Amniotic epithelial cell (primary cell): ENCODE measurements around the gene DISC1.
"Not testable (repeated sequence)": the region's sequence is repeated elsewhere in the genome, so short reads cannot be mapped to it uniquely, and the experiment has no call there.

Source experiments
- DNase-seq: peaks from one replicate; pipeline ENCODE4 v3.0.0-alpha.2; 2010; ENCODE audit warnings: low read depth

The DISC1 gene

GRCh38 chr1:231931846-231932454 lies 305.4 kb downstream of the DISC1 start:
- DNase-seq = no peak

GRCh38 chr1:231933711-231934626 lies 307.4 kb downstream of the DISC1 start:
- peak; percentile 34 for DNase-seq

DNA sequence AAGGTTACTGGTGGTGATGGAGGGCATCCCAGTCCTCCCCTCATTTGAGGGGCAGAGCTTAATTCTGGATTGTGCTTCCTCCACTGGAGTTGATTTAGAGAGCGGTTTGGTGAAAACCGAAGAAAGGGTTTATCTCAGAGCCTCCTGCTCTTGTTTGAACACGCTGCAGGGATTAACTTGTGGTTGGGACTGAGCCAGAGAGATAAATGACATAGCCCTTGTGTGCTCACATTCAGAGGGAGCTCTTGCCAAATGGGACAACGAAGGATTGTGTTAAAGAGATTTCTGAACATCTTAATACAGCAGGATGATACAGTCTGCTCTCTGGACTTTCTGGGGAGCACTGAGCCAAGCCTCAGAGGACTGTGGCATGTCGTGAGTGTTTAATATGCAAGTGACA lies 308.2 kb downstream of the DISC1 start:
- DNase-seq = peak; percentile 94

- no peak for DNase-seq
Measured at GRCh38 chr1:231935856-231936255, 309.3 kb downstream of the DISC1 start.

- peak; percentile 68 for DNase-seq
Measured at GRCh38 chr1:231936983-231937775, 310.6 kb downstream of the DISC1 start.

GRCh38 chr1:231938211-231938610 lies 311.6 kb downstream of the DISC1 start:
- no peak for DNase-seq

DNA sequence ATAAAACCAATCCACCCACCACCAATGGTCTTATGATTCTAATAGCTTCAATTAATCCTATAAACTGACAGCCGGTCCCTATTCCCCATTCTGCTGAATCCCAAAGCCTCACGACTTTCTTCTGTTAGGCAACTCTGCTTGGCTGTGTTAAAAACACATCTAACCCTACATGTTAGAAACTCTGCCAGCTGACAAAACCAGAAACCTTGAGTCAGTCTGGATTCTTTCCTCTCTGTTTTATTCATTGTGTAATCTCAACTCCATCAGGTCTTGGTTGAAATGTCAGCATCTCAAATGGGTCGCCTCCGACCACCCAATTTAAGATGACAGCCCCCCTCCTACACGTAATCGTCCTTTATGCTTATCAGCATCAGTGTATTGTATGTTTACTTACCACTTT lies 312.1 kb downstream of the DISC1 start:
- peak; percentile 84 for DNase-seq

DNA sequence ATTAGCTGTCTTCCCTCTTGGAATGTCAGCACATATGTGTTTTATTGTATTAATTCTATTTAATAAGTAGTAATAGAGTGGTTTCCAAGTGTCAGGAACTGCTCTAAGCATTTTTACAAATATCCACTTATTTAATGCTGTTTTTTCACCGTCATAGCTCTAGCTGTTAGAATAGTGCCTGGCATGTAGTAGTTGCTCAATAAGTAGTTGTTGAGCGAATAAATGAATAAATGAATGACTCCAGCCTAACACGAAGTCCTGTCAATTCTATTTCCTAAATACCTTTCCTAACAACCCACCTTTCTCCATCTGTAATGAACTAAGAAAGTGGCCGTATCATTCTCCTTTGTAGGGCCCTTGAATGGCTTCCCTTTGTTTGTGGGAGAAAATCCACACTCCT lies 312.5 kb downstream of the DISC1 start:
- DNase-seq = no peak

- DNase-seq = no peak
Measured at GRCh38 chr1:231940116-231940515, 313.5 kb downstream of the DISC1 start.

DNA sequence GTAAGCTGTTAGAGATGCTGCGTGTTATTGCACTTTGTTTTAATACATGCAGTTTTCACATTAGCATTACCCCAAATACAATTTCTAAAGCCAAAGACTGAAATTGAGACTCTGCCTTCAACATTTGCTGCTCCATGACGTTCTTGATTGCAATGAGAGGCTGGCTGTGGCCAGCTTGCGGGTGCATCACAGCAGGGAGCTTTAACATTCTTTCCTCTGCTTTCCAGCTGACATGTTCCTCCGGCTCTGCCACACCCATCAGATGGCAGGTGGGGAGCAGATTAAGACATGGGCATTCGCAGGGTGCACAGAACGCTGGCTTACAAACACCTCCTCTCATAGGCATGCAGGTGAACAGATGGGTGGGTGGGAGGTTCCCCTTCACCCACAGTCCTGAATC lies 314.1 kb downstream of the DISC1 start:
- DNase-seq = no peak

- no peak for DNase-seq
Measured at GRCh38 chr1:231943084-231943483, 316.5 kb downstream of the DISC1 start.

DNA sequence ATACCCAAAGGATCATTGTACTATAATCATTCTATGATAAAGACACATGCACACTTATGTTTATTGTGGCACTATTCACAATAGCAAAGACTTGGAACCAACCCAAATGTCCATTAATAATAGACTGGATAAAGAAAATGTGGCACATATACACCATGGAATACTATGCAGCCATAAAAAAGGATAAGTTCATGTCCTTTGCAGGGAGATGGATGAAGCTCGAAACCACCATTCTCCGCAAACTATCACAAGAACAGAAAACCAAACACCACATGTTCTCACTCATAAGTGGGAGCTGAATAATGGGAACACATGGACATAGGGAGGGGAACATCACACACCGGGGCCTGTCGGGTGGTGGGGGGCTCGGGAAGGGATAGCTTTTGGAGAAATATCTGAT lies 321.5 kb downstream of the DISC1 start:
- not testable (repeated sequence) for DNase-seq

DNA sequence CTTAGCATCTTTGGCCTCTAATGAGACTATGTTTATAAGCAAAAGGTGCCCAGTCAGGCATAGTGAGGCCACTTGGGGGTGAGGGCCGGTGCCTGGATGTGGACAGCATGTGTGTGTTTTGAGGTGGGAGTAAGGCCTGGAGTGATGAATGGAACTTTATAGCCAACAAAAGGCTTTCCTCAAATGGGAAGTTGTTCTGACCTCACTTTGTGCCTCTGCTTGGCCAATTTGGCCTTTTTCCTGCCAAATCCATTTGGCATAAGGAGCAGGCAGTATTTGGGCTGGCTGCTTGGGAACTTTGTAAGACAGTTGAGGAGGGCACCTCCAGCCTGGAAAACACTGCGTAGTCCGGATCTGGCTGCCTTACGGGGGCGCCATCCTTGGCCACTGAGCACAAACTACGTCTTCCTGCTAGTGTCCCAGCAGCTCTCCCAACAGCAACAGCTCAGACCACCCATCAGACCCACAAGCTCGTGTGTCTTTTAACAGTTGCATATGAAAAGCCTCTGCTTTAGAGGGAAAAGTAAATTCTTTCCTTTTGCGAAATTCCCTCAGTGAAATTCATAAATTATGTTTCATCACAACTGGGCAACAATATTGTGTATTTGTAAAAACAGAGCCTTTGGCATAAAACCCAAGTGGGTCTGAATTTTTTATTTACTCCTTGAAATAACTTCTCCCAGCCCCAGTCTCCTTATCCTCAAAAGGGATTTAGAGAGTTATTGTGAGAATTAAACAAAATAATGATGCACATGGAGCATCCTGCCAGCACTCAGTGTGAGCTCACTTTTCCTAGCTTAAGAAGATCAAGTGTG lies 322.9 kb downstream of the DISC1 start:
- peak; percentile 31 for DNase-seq

DNA sequence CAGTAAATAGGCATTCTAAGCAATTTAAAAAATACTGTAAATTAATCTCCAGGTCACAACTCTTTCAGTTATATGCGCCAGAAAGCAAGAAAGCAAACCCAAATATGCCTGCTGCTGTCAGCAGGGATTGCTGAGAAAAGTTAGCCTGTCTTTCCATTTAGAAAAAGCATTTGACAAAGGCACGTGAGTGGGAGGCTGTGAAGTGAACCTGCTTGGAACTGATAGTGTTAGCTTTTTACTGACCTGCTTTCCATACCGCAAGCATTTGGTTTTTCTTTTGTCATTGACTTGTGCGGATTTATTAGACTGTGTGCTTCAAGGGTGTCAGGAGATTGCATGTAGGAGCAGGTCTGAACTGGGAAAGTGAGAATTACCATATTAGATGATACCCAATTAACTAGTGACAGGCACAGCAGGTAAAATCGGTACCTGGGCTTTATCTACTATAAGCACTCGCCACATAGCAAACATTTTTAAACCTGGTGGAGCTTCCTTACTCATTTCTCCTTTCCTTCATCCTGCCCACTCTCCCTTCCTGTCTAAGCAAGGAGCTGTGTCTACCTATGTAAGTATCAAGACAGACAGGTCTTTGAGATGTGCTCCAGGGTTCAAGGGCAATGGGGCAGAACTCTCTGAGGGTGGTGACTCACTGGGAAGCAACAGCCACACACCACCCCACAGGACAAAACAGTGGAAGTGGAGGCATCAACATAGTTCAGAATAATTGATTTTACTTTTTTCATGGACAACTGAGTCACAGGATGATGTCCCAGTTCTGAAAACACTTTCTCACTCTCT lies 323.9 kb downstream of the DISC1 start:
- no peak for DNase-seq

DNA sequence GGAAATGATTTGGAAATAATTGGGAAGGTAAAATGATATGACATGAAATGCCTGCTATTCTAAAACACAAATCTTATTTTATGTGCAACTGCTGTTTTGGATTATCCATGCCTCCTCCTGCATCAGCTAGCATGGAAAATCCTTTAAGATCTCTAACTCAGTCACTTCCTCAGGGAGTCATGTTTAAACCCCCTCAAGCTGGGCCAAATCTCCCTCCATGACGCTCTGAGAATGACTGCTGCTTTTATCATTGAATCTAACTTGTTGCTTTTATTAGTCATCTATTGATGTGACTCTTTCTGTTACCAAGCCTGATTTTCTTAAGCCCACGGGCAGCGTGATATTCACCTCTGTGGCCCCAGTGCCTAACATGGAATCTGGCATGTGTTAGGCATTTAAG lies 324.8 kb downstream of the DISC1 start:
- no peak for DNase-seq

GRCh38 chr1:231952154-231952553 lies 325.6 kb downstream of the DISC1 start:
- DNase-seq = no peak

DNA sequence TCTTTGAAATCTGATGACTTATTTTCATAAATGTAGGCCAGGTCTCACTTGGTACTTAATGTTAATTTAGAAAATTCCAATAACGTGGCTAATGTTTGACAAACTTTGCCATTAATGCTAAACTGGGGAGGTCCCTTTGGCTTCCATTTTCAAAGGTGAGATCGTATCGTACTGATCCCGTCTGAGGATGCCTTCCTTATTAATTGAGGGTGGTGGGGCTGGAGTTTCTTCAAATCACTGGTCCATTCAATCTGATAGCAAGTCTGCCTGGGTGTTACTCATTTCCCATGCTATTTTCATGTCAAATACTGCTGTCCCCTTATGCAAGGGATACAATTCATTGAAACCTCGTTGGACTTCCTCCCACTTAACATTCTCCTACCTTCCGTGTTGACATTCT lies 327.1 kb downstream of the DISC1 start:
- DNase-seq = no peak

GRCh38 chr1:231954751-231955150 lies 328.2 kb downstream of the DISC1 start:
- no peak for DNase-seq

GRCh38 chr1:231957359-231957758 lies 330.8 kb downstream of the DISC1 start:
- DNase-seq = no peak

- DNase-seq = peak; percentile 27
Measured at GRCh38 chr1:231958448-231958847, 331.9 kb downstream of the DISC1 start.
